Gastrocnemius medialis (tissue), 4 donors: Measurements from ENCODE around the gene TCP11. TPM values are rescaled to one million over a fixed set of nuclear protein-coding genes. Genes with fewer than 3 reads are reported as not detected.
A peak's percentile ranks its signal among the peaks of the same experiment; 100 is the strongest.

ENCODE experiments used
- ATAC-seq, 2 donors: fragments of 150-250 bp; one replicate each; pipeline ENCODE4 v1.9.1; 2016
- DNase-seq, 2 donors: peaks; one replicate each; pipeline ENCODE4 v3.0.0-alpha.2; 2019
- H3K27ac ChIP-seq, 4 donors: fragments of 200-600 bp; sonication (generic); 1 replicate in 1 of 4; 2 replicates in 3 of 4; pipeline ENCODE4 v1.5.1; 2016 to 2018; ENCODE audit warnings: mild to moderate bottlenecking in 2 of 4, moderate library complexity in 1 of 4
- H3K27me3 ChIP-seq, 3 donors: fragments of 200-600 bp; sonication (generic) in 2 of 3; 1 replicate in 1 of 3; 2 replicates in 2 of 3; pipeline versions ENCODE4 v1.5.1 to v1.6.0; 2016 to 2019; ENCODE audit warnings: mild to moderate bottlenecking in 1 of 3, moderate library complexity in 1 of 3
- H3K36me3 ChIP-seq, 2 donors: fragments of 200-600 bp; sonication (generic) in 1 of 2; one replicate each; pipeline ENCODE4 v1.5.1; 2017 to 2018
- H3K4me1 ChIP-seq, 2 donors: fragments of 200-600 bp; sonication (generic) in 1 of 2; one replicate each; pipeline ENCODE4 v1.5.1; 2016 to 2017; ENCODE audit warnings: mild to moderate bottlenecking in 2 of 2
- H3K4me3 ChIP-seq, 4 donors: fragments of 200-600 bp; sonication (generic) in 3 of 4; 1 replicate in 1 of 4; 2 replicates in 3 of 4; pipeline ENCODE4 v1.5.1; 2016 to 2019; ENCODE audit warnings: mild to moderate bottlenecking in 2 of 4
- H3K9me3 ChIP-seq, 3 donors: fragments of 200-600 bp; sonication (generic) in 2 of 3; 1 replicate in 1 of 3; 2 replicates in 2 of 3; pipeline ENCODE4 v1.5.1; 2016 to 2019
- CTCF ChIP-seq, 5 experiments: fragments of 450-650 bp in 3 of 5; fragments of 200-600 bp in 2 of 5; sonication (generic) in 2 of 5; IDR thresholded peaks in 4 of 5; conservative IDR thresholded peaks in 1 of 5; 1 replicate in 4 of 5; 2 replicates in 1 of 5; pipeline ENCODE4 v1.5.1; 2016 to 2019; ENCODE audit warnings: antibody characterized with exemption in 5 of 5, mild to moderate bottlenecking in 3 of 5, moderate library complexity in 3 of 5
- POLR2A ChIP-seq, 2 donors: fragments of 450-650 bp; IDR thresholded peaks; one replicate each; pipeline ENCODE4 v1.6.1; 2017; ENCODE audit warnings: antibody characterized with exemption in 2 of 2, mild to moderate bottlenecking in 2 of 2, moderate library complexity in 2 of 2
- in situ Hi-C, 4 donors: fragments of 200-750 bp; cut with MboI; loops; one replicate each; pipeline versions ENCODE4 v1.15.0 to v1.8.0; 2017; ENCODE audit warnings: low sequenced_read_pairs in 4 of 4
- intact Hi-C: fragments of 100-400 bp; cut with DNase I; formaldehyde crosslinking; loops from one replicate; pipeline ENCODE4 v1.15.1; 2023; ENCODE audit warnings: low total_unique reads
- total RNA-seq, 4 donors: library from RNA; depleted of rRNA; stranded (reverse); fragments of >200 nt; gene quantifications; one replicate each; pipeline versions ENCODE4 v1.1.0 to v1.2.3, GENCODE V29; 2016

The TCP11 gene
- total RNA-seq, 4 donors from 2014 or later, result 0.41 TPM; not detected in 3

GRCh38 chr6:35068644-35069043, 72.5 kb downstream of the TCP11 start:
- DNase-seq (no peak), ATAC-seq (no peak)
- in situ Hi-C loops, result no loop called here
- Histone ChIP-seq H3K4me1 (peaks cover 0 to 4% of the 10 kb centered on the region in 2 donors), H3K27me3 (no peaks in the 10 kb centered on the region), H3K4me3 (no peak overlapping the region), H3K36me3 (peaks cover 0 to 23% of the 10 kb centered on the region in 2 donors), H3K9me3 (no peaks in the 10 kb centered on the region), H3K27ac (no peak overlapping the region)
- TF ChIP-seq POLR2A (IDR thresholded peaks at IDR 0.05) (no peak), CTCF (IDR thresholded peaks at IDR 0.05 in 4 of 5, conservative IDR thresholded peaks at IDR 0.05 in 1 of 5) (no peak)
- intact Hi-C loops, result no loop called here

- H3K4me1 ChIP-seq, result peaks cover 0 to 6% of the 10 kb centered on the region in 2 donors
- intact Hi-C loops, result no loop called here
- H3K4me3 ChIP-seq, result no peak overlapping the region
- ATAC-seq (peak in 1 of 2 donors; percentile 23), DNase-seq (no peak)
- no peaks in the 10 kb centered on the region for H3K27me3 ChIP-seq
- no peak for TF ChIP-seq CTCF (IDR thresholded peaks at IDR 0.05 in 4 of 5, conservative IDR thresholded peaks at IDR 0.05 in 1 of 5)
- H3K9me3 ChIP-seq, result no peaks in the 10 kb centered on the region
- no peak overlapping the region for H3K27ac ChIP-seq
- in situ Hi-C loops, result no loop called here
- peaks cover 0 to 23% of the 10 kb centered on the region in 2 donors for H3K36me3 ChIP-seq
Measured at GRCh38 chr6:35068206-35068605, 72.9 kb downstream of the TCP11 start.

Other genes starting within 250 kb of the TCP11 start
- gene SCUBE3, start 72.6 kb upstream of the TCP11 start, total RNA-seq, result under 1 TPM in 2 of 4 donors, not detected in 2; 0.05 to 0.07 TPM
- 10 to 100 TPM; 26.1 to 35.2 (median 27.5) TPM for gene ZNF76, start 118.4 kb upstream of the TCP11 start, total RNA-seq
- gene DEF6, start 156.5 kb upstream of the TCP11 start, total RNA-seq, result 1 to 10 TPM in 1 of 4 donors, under 1 TPM in 3; 0.15 to 2.9 (median 0.68) TPM
- gene PPARD, start 201.2 kb upstream of the TCP11 start, total RNA-seq, result 10 to 100 TPM in 3 of 4 donors, 1 to 10 TPM in 1; 6.3 to 16.7 (median 12.0) TPM